Kidney (tissue), 14 donors: ENCODE data around the gene RPS6KA2. TPM values are rescaled to one million over a fixed set of nuclear protein-coding genes. Genes with fewer than 3 reads are reported as not detected.

Experiments
- DNase-seq, 5 donors: peaks; one replicate each; pipeline ENCODE4 v3.0.0-alpha.2; 2013 to 2020
- FAIRE-seq: peaks from 2 replicates; lab custom pipeline; 2012; peaks lifted over from hg19 to GRCh38; lab: Jason Lieb, UNC
- H3K27ac ChIP-seq, 2 donors: one replicate each; pipeline ENCODE4 v1.7.0; 2013; ENCODE audit warnings: low read depth in 2 of 2, low read length in 2 of 2, inconsistent platforms in 1 of 2
- H3K27me3 ChIP-seq: one replicate; pipeline ENCODE4 v1.7.1; 2013; ENCODE audit warnings: low read length, inconsistent platforms; ENCODE audit not compliant: control insufficient read depth, insufficient read depth
- H3K36me3 ChIP-seq, 3 donors: one replicate each; pipeline versions ENCODE4 v1.7.0 to v1.7.1; 2013; ENCODE audit warnings: low read length in 3 of 3, control low read depth in 1 of 3, inconsistent platforms in 1 of 3; ENCODE audit not compliant: insufficient read depth in 3 of 3, control insufficient read depth in 2 of 3
- H3K4me1 ChIP-seq, 3 donors: one replicate each; pipeline versions ENCODE4 v1.7.0 to v1.7.1; 2013; ENCODE audit warnings: low read length in 3 of 3, inconsistent platforms in 1 of 3, low read depth in 1 of 3; ENCODE audit not compliant: control insufficient read depth in 2 of 3, insufficient read depth in 2 of 3
- H3K4me3 ChIP-seq, 3 donors: one replicate each; pipeline versions ENCODE4 v1.7.0 to v1.8.1; 2013; ENCODE audit warnings: low read length in 3 of 3, control low read depth in 1 of 3, inconsistent platforms in 1 of 3
- H3K9ac ChIP-seq, 3 donors: one replicate each; pipeline versions ENCODE4 v1.7.0 to v1.7.1; 2013; ENCODE audit warnings: low read length in 3 of 3, control low read depth in 1 of 3, inconsistent platforms in 1 of 3
- H3K9me3 ChIP-seq, 3 donors: one replicate each; pipeline versions ENCODE4 v1.7.0 to v1.7.1; 2013; ENCODE audit warnings: low read length in 3 of 3, control low read depth in 1 of 3, inconsistent platforms in 1 of 3; ENCODE audit not compliant: control insufficient read depth in 2 of 3, insufficient read depth in 1 of 3
- intact Hi-C: fragments of 100-400 bp; cut with DNase I; formaldehyde crosslinking; loops from one replicate; pipeline ENCODE4 v1.11.1; 2022
- polyA plus RNA-seq: library from polyadenylated mRNA; stranded (reverse); fragments of 350-450 nt; fragmentation: Illumina TruSeq; extraction: RNeasy Lipid Tissue Mini Kit (QIAGEN cat#74804); gene quantifications from one replicate; pipeline ENCODE4 v1.2.3, GENCODE V29; 2014; ENCODE audit warnings: low read depth, low replicate concordance; ENCODE audit not compliant: insufficient read depth
- total RNA-seq: library from RNA; stranded (reverse); fragmentation: NEBNext Ultra II Directional; extraction: Animal tissue kit (Norgen Biotek cat#: 25700); gene quantifications from one replicate; pipeline ENCODE4 v1.2.1, GENCODE V29; 2021
- TF ChIP-seq, protein P1 (sequence below): IDR thresholded peaks from 3 replicates; pipeline ENCODE4 v1.5.1; 2012; ENCODE audit warnings: mild to moderate bottlenecking, moderate library complexity, borderline replicate concordance; ENCODE audit not compliant: insufficient read depth; ENCODE audit errors: extremely low read depth
- donor health status: control.
- donor health status: control.
- donor health status: control.
- donor health status: control.
- donor health status: control.
- donor health status: DM: yes; HTN: yes; CAD: no.
- donor health status: Normal renal cell carcinoma (clear cell type).

The RPS6KA2 gene
- total and polyA plus RNA-seq, 2 donors from 2014 or later, result 12.3 to 61.2 TPM

DNA sequence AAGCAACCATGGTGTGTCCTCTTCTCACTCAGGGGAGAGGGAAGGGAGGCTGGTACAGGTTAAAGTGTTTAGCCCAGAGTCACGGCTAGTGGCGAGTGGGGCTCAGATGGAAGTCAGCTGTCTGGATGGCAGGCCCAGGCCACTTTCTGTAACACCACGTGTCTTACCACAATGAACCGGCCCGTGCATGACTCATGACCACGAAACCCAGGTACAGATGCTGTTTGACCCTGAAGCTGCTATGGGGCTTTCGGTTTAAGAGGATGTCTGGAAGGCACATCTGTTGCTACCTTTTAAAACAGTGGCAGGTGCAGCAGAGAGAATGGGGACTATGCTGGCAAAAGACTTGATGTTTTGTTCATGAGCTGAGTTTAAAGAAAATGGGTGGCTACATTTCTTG, 207.8 kb downstream of the RPS6KA2 start:
- no peaks in the 10 kb centered on the region for H3K4me1 ChIP-seq
- peaks cover 0 to 2% (median 0%) of the 10 kb centered on the region in 3 donors for H3K9me3 ChIP-seq
- H3K27me3 ChIP-seq, result no peaks in the 10 kb centered on the region
- FAIRE-seq (no peak), DNase-seq (peak in 1 of 5 donors; percentile 54)
- intact Hi-C loops, result no loop called here
- H3K27ac ChIP-seq, result no peak overlapping the region
- H3K36me3 ChIP-seq, result peaks cover 6 to 10% (median 9%) of the 10 kb centered on the region in 3 donors
- H3K9ac ChIP-seq, result no peak overlapping the region
- no peak overlapping the region for H3K4me3 ChIP-seq
- TF ChIP-seq, protein P1, sequence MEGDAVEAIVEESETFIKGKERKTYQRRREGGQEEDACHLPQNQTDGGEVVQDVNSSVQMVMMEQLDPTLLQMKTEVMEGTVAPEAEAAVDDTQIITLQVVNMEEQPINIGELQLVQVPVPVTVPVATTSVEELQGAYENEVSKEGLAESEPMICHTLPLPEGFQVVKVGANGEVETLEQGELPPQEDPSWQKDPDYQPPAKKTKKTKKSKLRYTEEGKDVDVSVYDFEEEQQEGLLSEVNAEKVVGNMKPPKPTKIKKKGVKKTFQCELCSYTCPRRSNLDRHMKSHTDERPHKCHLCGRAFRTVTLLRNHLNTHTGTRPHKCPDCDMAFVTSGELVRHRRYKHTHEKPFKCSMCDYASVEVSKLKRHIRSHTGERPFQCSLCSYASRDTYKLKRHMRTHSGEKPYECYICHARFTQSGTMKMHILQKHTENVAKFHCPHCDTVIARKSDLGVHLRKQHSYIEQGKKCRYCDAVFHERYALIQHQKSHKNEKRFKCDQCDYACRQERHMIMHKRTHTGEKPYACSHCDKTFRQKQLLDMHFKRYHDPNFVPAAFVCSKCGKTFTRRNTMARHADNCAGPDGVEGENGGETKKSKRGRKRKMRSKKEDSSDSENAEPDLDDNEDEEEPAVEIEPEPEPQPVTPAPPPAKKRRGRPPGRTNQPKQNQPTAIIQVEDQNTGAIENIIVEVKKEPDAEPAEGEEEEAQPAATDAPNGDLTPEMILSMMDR, result no peak

GRCh38 chr6:166418691-166419143, 208.3 kb downstream of the RPS6KA2 start:
- intact Hi-C loops, result no loop called here
- Histone ChIP-seq H3K27me3 (no peaks in the 10 kb centered on the region), H3K4me1 (no peaks in the 10 kb centered on the region), H3K9me3 (peaks cover 0 to 2% (median 0%) of the 10 kb centered on the region in 3 donors), H3K9ac (no peak overlapping the region), H3K36me3 (peaks cover 5 to 10% (median 6%) of the 10 kb centered on the region in 3 donors), H3K4me3 (no peak overlapping the region), H3K27ac (no peak overlapping the region)
- TF ChIP-seq, protein P1, result no peak
- FAIRE-seq (no peak), DNase-seq (no peak)

GRCh38 chr6:166417285-166417691, 209.8 kb downstream of the RPS6KA2 start:
- Histone ChIP-seq H3K36me3 (peaks cover 0 to 7% (median 6%) of the 10 kb centered on the region in 3 donors), H3K27me3 (no peaks in the 10 kb centered on the region), H3K4me1 (no peaks in the 10 kb centered on the region), H3K4me3 (no peak overlapping the region), H3K9ac (no peak overlapping the region), H3K27ac (no peak overlapping the region), H3K9me3 (peaks cover 0 to 2% (median 0%) of the 10 kb centered on the region in 3 donors)
- TF ChIP-seq, protein P1, result no peak
- intact Hi-C loops, result no loop called here
- no peak for FAIRE-seq
- peak in 1 of 5 donors; percentile 18 for DNase-seq

DNA sequence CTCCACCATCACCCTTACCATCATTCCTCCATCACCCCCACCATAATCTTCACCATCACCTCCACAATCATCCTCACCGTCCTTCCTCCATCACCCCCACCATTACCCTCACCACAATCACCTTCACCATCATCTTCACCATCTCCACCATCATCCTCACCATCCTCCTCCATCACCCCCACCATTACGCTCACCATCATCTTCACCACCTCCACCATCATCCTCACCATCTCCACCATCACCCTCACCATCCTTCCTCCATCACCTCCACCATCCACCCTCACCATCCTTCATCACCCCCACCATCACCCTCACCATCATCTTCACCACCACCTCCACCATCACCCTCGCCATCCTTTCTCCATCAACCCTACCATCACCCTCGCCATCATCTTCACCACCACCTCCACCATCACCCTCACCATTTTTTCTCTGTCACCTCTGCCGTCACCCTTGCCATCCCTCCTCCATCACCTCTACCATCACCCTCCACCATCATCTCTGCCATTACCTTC, 211.2 kb downstream of the RPS6KA2 start:
- H3K36me3 ChIP-seq, result peaks cover 0 to 7% (median 6%) of the 10 kb centered on the region in 3 donors
- H3K9me3 ChIP-seq, result peaks cover 0 to 2% (median 0%) of the 10 kb centered on the region in 3 donors
- TF ChIP-seq, protein P1, result no peak
- FAIRE-seq (no peak), DNase-seq (no peak)
- no peaks in the 10 kb centered on the region for H3K27me3 ChIP-seq
- no peak overlapping the region for H3K9ac ChIP-seq
- H3K4me3 ChIP-seq, result peak overlapping the region in 1 of 3 donors; percentile 4
- H3K4me1 ChIP-seq, result no peaks in the 10 kb centered on the region
- no peak overlapping the region for H3K27ac ChIP-seq
- intact Hi-C loops, result no loop called here
